ENCODE results near the gene ZNF688. TPM values are rescaled to one million over a fixed set of nuclear protein-coding genes. Genes with fewer than 3 reads are reported as not detected.

The ZNF688 gene
- total and polyA plus RNA-seq, 2 of the 13 experiments (the other 11 are each of a cell fraction or from before 2014, with no cell fraction given), result 2.4 to 5.4 TPM

GRCh38 chr16:30526823-30527634 lies 44.5 kb downstream of the ZNF688 start (continued):
- TF ChIP-seq MTA3 (CRISPR knock-in tag; IDR thresholded peaks at IDR 0.05) (no peak), REPIN1 (CRISPR knock-in tag; IDR thresholded peaks at IDR 0.05; ENCODE audit: borderline replicate concordance, low read depth) (no peak; the same call in 1 of the 2 replicates), CCDC6 (CRISPR knock-in tag; IDR thresholded peaks at IDR 0.05) (peak; percentile 14; the same call in 1 of the 2 replicates), MAF1 (CRISPR knock-in tag; IDR thresholded peaks at IDR 0.05; ENCODE audit: borderline replicate concordance) (peak; percentile 40; the same call in 1 of the 2 replicates), ZNF33B (CRISPR knock-in tag; IDR thresholded peaks at IDR 0.05) (no peak; the same call in 1 of the 2 replicates), SIN3B (IDR thresholded peaks at IDR 0.05; ENCODE audit: low read length) (0 out of 2 replicates have a peak, but pooled peaks have one; percentile 18), WIZ (CRISPR knock-in tag; IDR thresholded peaks at IDR 0.05) (0 out of 2 replicates have a peak, but pooled peaks have one; percentile 46), EP300 (IDR thresholded peaks at IDR 0.05; ENCODE audit: low read depth in 2 of 2, low read length in 2 of 2) (peak in 1 of 2 experiments; percentile 31; a peak in 1 of 4 replicates), EP300 (CRISPR knock-in tag; IDR thresholded peaks at IDR 0.05; ENCODE audit: borderline replicate concordance) (peak; percentile 54; the same call in 1 of the 2 replicates), ZBTB42 (CRISPR knock-in tag; IDR thresholded peaks at IDR 0.05) (no peak), ZNF691 (CRISPR knock-in tag; IDR thresholded peaks at IDR 0.05; ENCODE audit: borderline replicate concordance, low read depth) (peak; percentile 15; the same call in 1 of the 2 replicates), ZNF3 (CRISPR knock-in tag; IDR thresholded peaks at IDR 0.05) (no peak), ZNF75D (CRISPR knock-in tag; IDR thresholded peaks at IDR 0.05; ENCODE audit: borderline replicate concordance) (no peak), CHD4 (IDR thresholded peaks at IDR 0.05; ENCODE audit: borderline replicate concordance, low read length) (no peak), SP1 (IDR thresholded peaks at IDR 0.05) (no peak), SP1 (CRISPR knock-in tag; IDR thresholded peaks at IDR 0.05) (peak; percentile 67; the same call in 1 of the 2 replicates), TGIF2 (CRISPR knock-in tag; IDR thresholded peaks at IDR 0.05) (peak; percentile 19; the same call in 1 of the 2 replicates)
- TF ChIP-seq, protein P1, sequence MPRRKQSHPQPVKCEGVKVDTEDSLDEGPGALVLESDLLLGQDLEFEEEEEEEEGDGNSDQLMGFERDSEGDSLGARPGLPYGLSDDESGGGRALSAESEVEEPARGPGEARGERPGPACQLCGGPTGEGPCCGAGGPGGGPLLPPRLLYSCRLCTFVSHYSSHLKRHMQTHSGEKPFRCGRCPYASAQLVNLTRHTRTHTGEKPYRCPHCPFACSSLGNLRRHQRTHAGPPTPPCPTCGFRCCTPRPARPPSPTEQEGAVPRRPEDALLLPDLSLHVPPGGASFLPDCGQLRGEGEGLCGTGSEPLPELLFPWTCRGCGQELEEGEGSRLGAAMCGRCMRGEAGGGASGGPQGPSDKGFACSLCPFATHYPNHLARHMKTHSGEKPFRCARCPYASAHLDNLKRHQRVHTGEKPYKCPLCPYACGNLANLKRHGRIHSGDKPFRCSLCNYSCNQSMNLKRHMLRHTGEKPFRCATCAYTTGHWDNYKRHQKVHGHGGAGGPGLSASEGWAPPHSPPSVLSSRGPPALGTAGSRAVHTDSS (CRISPR knock-in tag; conservative IDR thresholded peaks at IDR 0.05), result no peak
- TF ChIP-seq, protein P2, sequence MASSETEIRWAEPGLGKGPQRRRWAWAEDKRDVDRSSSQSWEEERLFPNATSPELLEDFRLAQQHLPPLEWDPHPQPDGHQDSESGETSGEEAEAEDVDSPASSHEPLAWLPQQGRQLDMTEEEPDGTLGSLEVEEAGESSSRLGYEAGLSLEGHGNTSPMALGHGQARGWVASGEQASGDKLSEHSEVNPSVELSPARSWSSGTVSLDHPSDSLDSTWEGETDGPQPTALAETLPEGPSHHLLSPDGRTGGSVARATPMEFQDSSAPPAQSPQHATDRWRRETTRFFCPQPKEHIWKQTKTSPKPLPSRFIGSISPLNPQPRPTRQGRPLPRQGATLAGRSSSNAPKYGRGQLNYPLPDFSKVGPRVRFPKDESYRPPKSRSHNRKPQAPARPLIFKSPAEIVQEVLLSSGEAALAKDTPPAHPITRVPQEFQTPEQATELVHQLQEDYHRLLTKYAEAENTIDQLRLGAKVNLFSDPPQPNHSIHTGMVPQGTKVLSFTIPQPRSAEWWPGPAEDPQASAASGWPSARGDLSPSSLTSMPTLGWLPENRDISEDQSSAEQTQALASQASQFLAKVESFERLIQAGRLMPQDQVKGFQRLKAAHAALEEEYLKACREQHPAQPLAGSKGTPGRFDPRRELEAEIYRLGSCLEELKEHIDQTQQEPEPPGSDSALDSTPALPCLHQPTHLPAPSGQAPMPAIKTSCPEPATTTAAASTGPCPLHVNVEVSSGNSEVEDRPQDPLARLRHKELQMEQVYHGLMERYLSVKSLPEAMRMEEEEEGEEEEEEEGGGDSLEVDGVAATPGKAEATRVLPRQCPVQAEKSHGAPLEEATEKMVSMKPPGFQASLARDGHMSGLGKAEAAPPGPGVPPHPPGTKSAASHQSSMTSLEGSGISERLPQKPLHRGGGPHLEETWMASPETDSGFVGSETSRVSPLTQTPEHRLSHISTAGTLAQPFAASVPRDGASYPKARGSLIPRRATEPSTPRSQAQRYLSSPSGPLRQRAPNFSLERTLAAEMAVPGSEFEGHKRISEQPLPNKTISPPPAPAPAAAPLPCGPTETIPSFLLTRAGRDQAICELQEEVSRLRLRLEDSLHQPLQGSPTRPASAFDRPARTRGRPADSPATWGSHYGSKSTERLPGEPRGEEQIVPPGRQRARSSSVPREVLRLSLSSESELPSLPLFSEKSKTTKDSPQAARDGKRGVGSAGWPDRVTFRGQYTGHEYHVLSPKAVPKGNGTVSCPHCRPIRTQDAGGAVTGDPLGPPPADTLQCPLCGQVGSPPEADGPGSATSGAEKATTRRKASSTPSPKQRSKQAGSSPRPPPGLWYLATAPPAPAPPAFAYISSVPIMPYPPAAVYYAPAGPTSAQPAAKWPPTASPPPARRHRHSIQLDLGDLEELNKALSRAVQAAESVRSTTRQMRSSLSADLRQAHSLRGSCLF (CRISPR knock-in tag; IDR thresholded peaks at IDR 0.05; ENCODE audit: borderline replicate concordance), result 0 out of 2 replicates have a peak, but pooled peaks have one; percentile 54
- TF ChIP-seq, protein P3, sequence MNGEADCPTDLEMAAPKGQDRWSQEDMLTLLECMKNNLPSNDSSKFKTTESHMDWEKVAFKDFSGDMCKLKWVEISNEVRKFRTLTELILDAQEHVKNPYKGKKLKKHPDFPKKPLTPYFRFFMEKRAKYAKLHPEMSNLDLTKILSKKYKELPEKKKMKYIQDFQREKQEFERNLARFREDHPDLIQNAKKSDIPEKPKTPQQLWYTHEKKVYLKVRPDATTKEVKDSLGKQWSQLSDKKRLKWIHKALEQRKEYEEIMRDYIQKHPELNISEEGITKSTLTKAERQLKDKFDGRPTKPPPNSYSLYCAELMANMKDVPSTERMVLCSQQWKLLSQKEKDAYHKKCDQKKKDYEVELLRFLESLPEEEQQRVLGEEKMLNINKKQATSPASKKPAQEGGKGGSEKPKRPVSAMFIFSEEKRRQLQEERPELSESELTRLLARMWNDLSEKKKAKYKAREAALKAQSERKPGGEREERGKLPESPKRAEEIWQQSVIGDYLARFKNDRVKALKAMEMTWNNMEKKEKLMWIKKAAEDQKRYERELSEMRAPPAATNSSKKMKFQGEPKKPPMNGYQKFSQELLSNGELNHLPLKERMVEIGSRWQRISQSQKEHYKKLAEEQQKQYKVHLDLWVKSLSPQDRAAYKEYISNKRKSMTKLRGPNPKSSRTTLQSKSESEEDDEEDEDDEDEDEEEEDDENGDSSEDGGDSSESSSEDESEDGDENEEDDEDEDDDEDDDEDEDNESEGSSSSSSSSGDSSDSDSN (CRISPR knock-in tag; IDR thresholded peaks at IDR 0.05), result peak; percentile 77

Data from HepG2 (cell line).